ENCODE measurements around the gene PCDHAC2. TPM values are rescaled to one million over a fixed set of nuclear protein-coding genes. Genes with fewer than 3 reads are reported as not detected.

PCDHAC2 gene
- total RNA-seq, 4 donors from 2014 or later: 0.18 to 1.7 (median 0.43) TPM

- Histone ChIP-seq H3K36me3 (no peaks in the 10 kb centered on the region), H3K9me3 (no peaks in the 10 kb centered on the region), H3K27me3 (no peaks in the 10 kb centered on the region), H3K4me1 (no peaks in the 10 kb centered on the region), H3K27ac (no peak overlapping the region), H3K4me3 (no peak overlapping the region)
- no peak for TF ChIP-seq POLR2A (IDR thresholded peaks at IDR 0.05)
- TF ChIP-seq CTCF (IDR thresholded peaks at IDR 0.05): no peak
- DNase-seq: no peak
These were observed 22.3 kb downstream of the PCDHAC2 start for GRCh38 chr5:140988608-140989007.

GRCh38 chr5:140989254-140990020, 23.2 kb downstream of the PCDHAC2 start:
- H3K27ac ChIP-seq: no peak overlapping the region
- TF ChIP-seq CTCF (IDR thresholded peaks at IDR 0.05) (no peak), POLR2A (IDR thresholded peaks at IDR 0.05) (no peak)
- no peak overlapping the region for H3K4me3 ChIP-seq
- no peaks in the 10 kb centered on the region for H3K36me3 ChIP-seq
- no peak for DNase-seq
- no peaks in the 10 kb centered on the region for H3K4me1 ChIP-seq
- H3K27me3 ChIP-seq: no peaks in the 10 kb centered on the region
- H3K9me3 ChIP-seq: no peaks in the 10 kb centered on the region

GRCh38 chr5:140992828-140993227, 26.6 kb downstream of the PCDHAC2 start:
- TF ChIP-seq CTCF (IDR thresholded peaks at IDR 0.05): no peak
- no peak for TF ChIP-seq POLR2A (IDR thresholded peaks at IDR 0.05)
- Histone ChIP-seq H3K36me3 (no peaks in the 10 kb centered on the region), H3K4me1 (no peaks in the 10 kb centered on the region), H3K9me3 (no peaks in the 10 kb centered on the region), H3K27me3 (no peaks in the 10 kb centered on the region), H3K4me3 (no peak overlapping the region), H3K27ac (no peak overlapping the region)
- no peak for DNase-seq

GRCh38 chr5:140996060-140996459, 29.8 kb downstream of the PCDHAC2 start:
- H3K4me3 ChIP-seq: no peak overlapping the region
- no peaks in the 10 kb centered on the region for H3K4me1 ChIP-seq
- no peaks in the 10 kb centered on the region for H3K9me3 ChIP-seq
- no peak overlapping the region for H3K27ac ChIP-seq
- no peaks in the 10 kb centered on the region for H3K36me3 ChIP-seq
- no peak for DNase-seq
- no peaks in the 10 kb centered on the region for H3K27me3 ChIP-seq
- TF ChIP-seq POLR2A (IDR thresholded peaks at IDR 0.05) (no peak), CTCF (IDR thresholded peaks at IDR 0.05) (no peak)

- DNase-seq: no peak
- TF ChIP-seq POLR2A (IDR thresholded peaks at IDR 0.05): no peak
- no peak for TF ChIP-seq CTCF (IDR thresholded peaks at IDR 0.05)
- no peak overlapping the region for H3K27ac ChIP-seq
- H3K27me3 ChIP-seq: no peaks in the 10 kb centered on the region
- H3K4me3 ChIP-seq: no peak overlapping the region
- no peaks in the 10 kb centered on the region for H3K9me3 ChIP-seq
- H3K4me1 ChIP-seq: peaks cover 0 to 6% (median 0%) of the 10 kb centered on the region in 4 donors
- H3K36me3 ChIP-seq: no peaks in the 10 kb centered on the region
These were observed 32.7 kb downstream of the PCDHAC2 start for GRCh38 chr5:140998921-140999410.

All from Peyer's patch (tissue), 4 donors.